Right lung (tissue), 5 donors: Measurements from ENCODE around the gene MRPS7. TPM values are rescaled to one million over a fixed set of nuclear protein-coding genes. Genes with fewer than 3 reads are reported as not detected.
"Not testable (repeated sequence)": the region's sequence is repeated elsewhere in the genome, so short reads cannot be mapped to it uniquely, and the experiment has no call there.

Experiments
- DNase-seq, 2 donors: peaks; one replicate each; pipeline ENCODE4 v3.0.0-alpha.2; 2013
- polyA plus RNA-seq, 5 donors: library from polyadenylated mRNA; unstranded; fragments of 120-200 nt; gene quantifications; one replicate each; pipeline versions ENCODE4 v1.2.1 to v1.2.3, GENCODE V29; 2013; ENCODE audit warnings: inconsistent platforms in 1 of 5, low replicate concordance in 1 of 5; ENCODE audit not compliant: insufficient read length in 5 of 5, insufficient read depth in 1 of 5

MRPS7 gene
- polyA plus RNA-seq, 5 donors, result 59.8 to 71.3 (median 64.5) TPM

GRCh38 chr17:75270218-75270965 lies 8.7 kb downstream of the MRPS7 start:
- peak; percentile 51 to 61 for DNase-seq

- DNase-seq, result no peak
Measured at GRCh38 chr17:75270966-75271232, 9.2 kb downstream of the MRPS7 start, which contains the start of gene MIF4GD. MIF4GD (minus strand) TSS chr17:75271231; CDS start chr17:75270195, 1,036 bp downstream.

- DNase-seq, result peak; percentile 68 to 72
Measured at GRCh38 chr17:75271233-75271954, 9.7 kb downstream of the MRPS7 start.

- no peak for DNase-seq
Measured at GRCh38 chr17:75271955-75272847, 10.5 kb downstream of the MRPS7 start.

GRCh38 chr17:75272848-75273184 lies 11.1 kb downstream of the MRPS7 start:
- DNase-seq, result no peak

GRCh38 chr17:75273977-75274708 lies 12.5 kb downstream of the MRPS7 start:
- DNase-seq, result no peak

GRCh38 chr17:75277664-75278071 lies 16.0 kb downstream of the MRPS7 start:
- DNase-seq, result no peak

GRCh38 chr17:75280189-75280588 lies 18.5 kb downstream of the MRPS7 start:
- not testable (repeated sequence) for DNase-seq

GRCh38 chr17:75285123-75285522 lies 23.4 kb downstream of the MRPS7 start:
- no peak for DNase-seq

GRCh38 chr17:75287221-75287620 lies 25.5 kb downstream of the MRPS7 start:
- DNase-seq, result no peak

GRCh38 chr17:75288359-75288758 lies 26.7 kb downstream of the MRPS7 start:
- DNase-seq, result no peak

- no peak for DNase-seq
Measured at GRCh38 chr17:75288770-75289114, 27.1 kb downstream of the MRPS7 start.

GRCh38 chr17:75289115-75289831 lies 27.6 kb downstream of the MRPS7 start, which contains the start of gene SLC25A19:
SLC25A19 (minus strand) TSS chr17:75289433; CDS start chr17:75286764, 2,669 bp downstream.
- DNase-seq, result peak; percentile 96 to 97

- DNase-seq, result no peak
Measured at GRCh38 chr17:75289832-75290337, 28.2 kb downstream of the MRPS7 start.

- not testable (repeated sequence) for DNase-seq
Measured at GRCh38 chr17:75292810-75293448, 31.2 kb downstream of the MRPS7 start.

- DNase-seq, result no peak
Measured at GRCh38 chr17:75295201-75296158, 33.8 kb downstream of the MRPS7 start.

- no peak for DNase-seq
Measured at GRCh38 chr17:75300280-75300679, 38.6 kb downstream of the MRPS7 start.

GRCh38 chr17:75301049-75301448 lies 39.4 kb downstream of the MRPS7 start:
- no peak for DNase-seq
